Peyer's patch (tissue), 4 donors: ENCODE results near the gene TNPO3. TPM values are rescaled to one million over a fixed set of nuclear protein-coding genes. Genes with fewer than 3 reads are reported as not detected.
A peak's percentile ranks its signal among the peaks of the same experiment; 100 is the strongest.
"Not testable (repeated sequence)": the region's sequence is repeated elsewhere in the genome, so short reads cannot be mapped to it uniquely, and the experiment has no call there.

Source experiments
- DNase-seq, 3 donors: peaks; one replicate each; pipeline ENCODE4 v3.0.0-alpha.2; 2017 to 2019
- H3K27ac ChIP-seq, 4 donors: fragments of 200-600 bp; sonication (generic); one replicate each; pipeline ENCODE4 v1.5.1; 2016 to 2019
- H3K27me3 ChIP-seq, 2 donors: fragments of 200-600 bp; sonication (generic); one replicate each; pipeline ENCODE4 v1.5.1; 2019
- H3K36me3 ChIP-seq, 3 donors: fragments of 200-600 bp; sonication (generic); one replicate each; pipeline ENCODE4 v1.5.1; 2016 to 2019
- H3K4me1 ChIP-seq, 4 donors: fragments of 200-600 bp; sonication (generic); one replicate each; pipeline ENCODE4 v1.5.1; 2016 to 2019
- H3K4me3 ChIP-seq, 4 donors: fragments of 200-600 bp; sonication (generic); 1 replicate in 3 of 4; 2 replicates in 1 of 4; pipeline ENCODE4 v1.5.1; 2016 to 2019; ENCODE audit warnings: mild to moderate bottlenecking in 1 of 4
- H3K9me3 ChIP-seq, 4 donors: fragments of 200-600 bp; sonication (generic); one replicate each; pipeline ENCODE4 v1.5.1; 2016 to 2019; ENCODE audit warnings: mild to moderate bottlenecking in 1 of 4
- CTCF ChIP-seq, 6 experiments: fragments of 450-650 bp in 4 of 6; fragments of 200-600 bp in 2 of 6; sonication (generic) in 1 of 6; IDR thresholded peaks; one replicate each; pipeline ENCODE4 v1.5.1; 2017 to 2019; ENCODE audit warnings: antibody characterized with exemption in 6 of 6, mild to moderate bottlenecking in 3 of 6, moderate library complexity in 1 of 6
- POLR2A ChIP-seq, 2 donors: fragments of 450-650 bp; IDR thresholded peaks; one replicate each; pipeline ENCODE4 v1.5.1; 2017; ENCODE audit warnings: antibody characterized with exemption in 2 of 2, mild to moderate bottlenecking in 2 of 2, moderate library complexity in 2 of 2
- total RNA-seq, 4 donors: library from RNA; depleted of rRNA; stranded (reverse); fragments of >200 nt; gene quantifications; one replicate each; pipeline ENCODE4 v1.1.0, GENCODE V29; 2016

Gene TNPO3
- total RNA-seq, 4 donors from 2014 or later, result 25.2 to 55.3 (median 42.1) TPM

GRCh38 chr7:129067943-129068548 is 13.1 kb upstream of the TNPO3 start:
- Histone ChIP-seq H3K27me3 (no peaks in the 10 kb centered on the region), H3K9me3 (no peaks in the 10 kb centered on the region), H3K27ac (no peak overlapping the region), H3K4me3 (no peak overlapping the region), H3K36me3 (no peaks in the 10 kb centered on the region), H3K4me1 (no peaks in the 10 kb centered on the region)
- TF ChIP-seq POLR2A (IDR thresholded peaks at IDR 0.05), result no peak
- TF ChIP-seq CTCF (IDR thresholded peaks at IDR 0.05), result no peak
- no peak for DNase-seq

GRCh38 chr7:129067132-129067561 is 12.2 kb upstream of the TNPO3 start:
- H3K4me1 ChIP-seq, H3K4me3 ChIP-seq, DNase-seq, H3K36me3 ChIP-seq, H3K9me3 ChIP-seq, H3K27ac ChIP-seq, H3K27me3 ChIP-seq: not testable (repeated sequence)

- DNase-seq, result no peak
- H3K4me3 ChIP-seq, result no peak overlapping the region
- H3K27me3 ChIP-seq, result no peaks in the 10 kb centered on the region
- TF ChIP-seq CTCF (IDR thresholded peaks at IDR 0.05), result no peak
- no peak for TF ChIP-seq POLR2A (IDR thresholded peaks at IDR 0.05)
- no peaks in the 10 kb centered on the region for H3K9me3 ChIP-seq
- no peak overlapping the region for H3K27ac ChIP-seq
- no peaks in the 10 kb centered on the region for H3K4me1 ChIP-seq
- no peaks in the 10 kb centered on the region for H3K36me3 ChIP-seq
Observed at GRCh38 chr7:129066290-129067131, 11.6 kb upstream of the TNPO3 start.

GRCh38 chr7:129055861-129056464 is 1.1 kb upstream of the TNPO3 start:
- H3K4me1 ChIP-seq, result peaks cover 0 to 24% (median 3%) of the 10 kb centered on the region in 4 donors
- no peak for DNase-seq
- H3K9me3 ChIP-seq, result no peaks in the 10 kb centered on the region
- no peaks in the 10 kb centered on the region for H3K27me3 ChIP-seq
- H3K27ac ChIP-seq, result peak overlapping the region in 1 of 4 donors; percentile 93
- peaks cover 0 to 7% (median 0%) of the 10 kb centered on the region in 3 donors for H3K36me3 ChIP-seq
- peak overlapping the region in 2 of 4 donors; percentile 62 to 90 for H3K4me3 ChIP-seq
- TF ChIP-seq CTCF (IDR thresholded peaks at IDR 0.05), result no peak
- no peak for TF ChIP-seq POLR2A (IDR thresholded peaks at IDR 0.05)

- Histone ChIP-seq H3K4me3 (peak overlapping the region; percentile 62 to 90 (median 80)), H3K36me3 (peaks cover 0 to 7% (median 0%) of the 10 kb centered on the region in 3 donors), H3K27me3 (no peaks in the 10 kb centered on the region), H3K4me1 (peaks cover 0 to 24% (median 3%) of the 10 kb centered on the region in 4 donors), H3K9me3 (no peaks in the 10 kb centered on the region), H3K27ac (peak overlapping the region; percentile 92 to 99 (median 94))
- no peak for DNase-seq
- peak in 1 of 2 donors; percentile 35 for TF ChIP-seq POLR2A (IDR thresholded peaks at IDR 0.05)
- no peak for TF ChIP-seq CTCF (IDR thresholded peaks at IDR 0.05)
Observed at GRCh38 chr7:129055294-129055816, 444 bp upstream of the TNPO3 start.
